ENCODE results near the gene ZRANB2.

DNA sequence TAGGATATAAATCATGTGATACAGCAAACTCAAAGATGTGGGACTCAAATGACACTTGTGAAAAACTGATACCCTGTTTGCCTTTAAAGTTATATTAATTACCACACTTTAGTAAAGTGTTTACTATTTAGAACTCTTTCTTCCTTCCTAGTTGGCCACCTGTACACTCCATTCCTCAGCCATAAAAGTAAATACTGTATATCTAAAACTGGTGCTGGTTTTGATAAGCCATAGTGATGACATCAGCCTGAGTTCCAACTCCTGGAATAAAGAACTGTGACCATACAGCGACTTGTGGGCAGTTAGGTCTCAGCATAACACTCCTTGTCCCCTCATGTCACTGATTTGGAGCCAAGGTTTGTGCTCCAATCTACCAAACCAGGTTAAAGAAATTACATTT lies 36.0 kb downstream of the ZRANB2 start:
- TF ChIP-seq, protein P1, sequence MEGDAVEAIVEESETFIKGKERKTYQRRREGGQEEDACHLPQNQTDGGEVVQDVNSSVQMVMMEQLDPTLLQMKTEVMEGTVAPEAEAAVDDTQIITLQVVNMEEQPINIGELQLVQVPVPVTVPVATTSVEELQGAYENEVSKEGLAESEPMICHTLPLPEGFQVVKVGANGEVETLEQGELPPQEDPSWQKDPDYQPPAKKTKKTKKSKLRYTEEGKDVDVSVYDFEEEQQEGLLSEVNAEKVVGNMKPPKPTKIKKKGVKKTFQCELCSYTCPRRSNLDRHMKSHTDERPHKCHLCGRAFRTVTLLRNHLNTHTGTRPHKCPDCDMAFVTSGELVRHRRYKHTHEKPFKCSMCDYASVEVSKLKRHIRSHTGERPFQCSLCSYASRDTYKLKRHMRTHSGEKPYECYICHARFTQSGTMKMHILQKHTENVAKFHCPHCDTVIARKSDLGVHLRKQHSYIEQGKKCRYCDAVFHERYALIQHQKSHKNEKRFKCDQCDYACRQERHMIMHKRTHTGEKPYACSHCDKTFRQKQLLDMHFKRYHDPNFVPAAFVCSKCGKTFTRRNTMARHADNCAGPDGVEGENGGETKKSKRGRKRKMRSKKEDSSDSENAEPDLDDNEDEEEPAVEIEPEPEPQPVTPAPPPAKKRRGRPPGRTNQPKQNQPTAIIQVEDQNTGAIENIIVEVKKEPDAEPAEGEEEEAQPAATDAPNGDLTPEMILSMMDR (IDR thresholded peaks at IDR 0.05) = no peak
- TF ChIP-seq POLR2A (IDR thresholded peaks at IDR 0.05) = no peak
